PFSK-1 (cell line): ENCODE results near the gene SEPTIN7.

Experiments
- FOXP2 ChIP-seq: optimal IDR thresholded peaks from 2 replicates; pipeline ENCODE3; 2011; ENCODE audit warnings: borderline replicate concordance, control low read depth, inconsistent platforms; ENCODE audit not compliant: insufficient read depth; ENCODE audit errors: extremely low read length, extremely low read depth
- POLR2AphosphoS5 ChIP-seq: IDR thresholded peaks from 2 replicates; pipeline ENCODE4 v1.6.1; 2012; ENCODE audit warnings: low read depth, mild to moderate bottlenecking, control low read depth, low read length, moderate library complexity
- REST ChIP-seq, 2 experiments: IDR thresholded peaks; 2 replicates each; pipeline versions ENCODE4 v1.6.1 to v1.8.0; 2011 to 2012; ENCODE audit warnings: low read depth in 2 of 2, low read length in 2 of 2, control low read depth in 1 of 2, inconsistent platforms in 1 of 2, mild to moderate bottlenecking in 1 of 2, moderate library complexity in 1 of 2; ENCODE audit not compliant: insufficient read depth in 1 of 2
- SIN3A ChIP-seq: IDR thresholded peaks from 2 replicates; pipeline ENCODE4 v1.6.1; 2012; ENCODE audit warnings: mild to moderate bottlenecking, low read length, moderate library complexity, borderline replicate concordance; ENCODE audit not compliant: insufficient read depth
- TAF1 ChIP-seq: IDR thresholded peaks from 2 replicates; pipeline ENCODE4 v1.6.1; 2012; ENCODE audit warnings: low read length, control low read depth, borderline replicate concordance; ENCODE audit not compliant: insufficient read depth

GRCh38 chr7:35776686-35777085 is 24.2 kb upstream of the SEPTIN7 start:
- TF ChIP-seq REST (IDR thresholded peaks at IDR 0.05; ENCODE audit: insufficient read depth in 1 of 2, low read depth in 2 of 2, low read length in 2 of 2) (no peak), FOXP2 (no peak), POLR2AphosphoS5 (no peak), SIN3A (no peak), TAF1 (no peak)
